Common myeloid progenitor, CD34-positive (primary cell): ENCODE data around the gene NUBPL.
"Not testable (repeated sequence)": the region's sequence is repeated elsewhere in the genome, so short reads cannot be mapped to it uniquely, and the experiment has no call there.

Source experiments
- CTCF ChIA-PET: fragments of 350-600 bp; sonication (Branson Sonifier 250); formaldehyde crosslinking; loops from one replicate; lab custom pipeline; 2021; ENCODE audit warnings: antibody characterized with exemption; lab: Charles Lee
- POLR2A ChIA-PET: fragments of 350-600 bp; sonication (Branson Sonifier 250); formaldehyde crosslinking; loops from one replicate; lab custom pipeline; 2021; ENCODE audit warnings: antibody characterized with exemption; lab: Charles Lee
- DNase-seq, 3 donors: peaks; one replicate each; pipeline versions ENCODE4 v3.0.0 to v3.0.0-alpha.2; 2013
- H3K27ac ChIP-seq, 2 experiments: 1 replicate in 1 of 2; 2 replicates in 1 of 2; pipeline ENCODE4 v1.7.0; 2013; ENCODE audit warnings: inconsistent platforms in 2 of 2, low read length in 2 of 2, mild to moderate bottlenecking in 2 of 2, low read depth in 1 of 2, moderate library complexity in 1 of 2; ENCODE audit not compliant: severe bottlenecking in 2 of 2, insufficient read depth in 1 of 2, poor library complexity in 1 of 2
- H3K27me3 ChIP-seq, 5 experiments: replicated peaks in 2 of 5; 1 replicate in 3 of 5; 2 replicates in 2 of 5; pipeline versions ENCODE4 v1.6.1 to v1.7.0; 2013; ENCODE audit warnings: low read length in 4 of 5, mild to moderate bottlenecking in 2 of 5, moderate library complexity in 2 of 5, inconsistent platforms in 1 of 5; ENCODE audit not compliant: insufficient read depth in 5 of 5, control insufficient read depth in 4 of 5
- H3K36me3 ChIP-seq, 4 experiments: 1 replicate in 2 of 4; 2 replicates in 2 of 4; pipeline versions ENCODE4 v1.6.1 to v1.7.0; 2013; ENCODE audit warnings: low read length in 3 of 4, control low read depth in 1 of 4, mild to moderate bottlenecking in 1 of 4; ENCODE audit not compliant: control insufficient read depth in 4 of 4, insufficient read depth in 4 of 4
- H3K4me1 ChIP-seq, 4 experiments: 1 replicate in 3 of 4; 2 replicates in 1 of 4; pipeline versions ENCODE4 v1.6.1 to v1.7.1; 2013; ENCODE audit warnings: low read length in 3 of 4, mild to moderate bottlenecking in 3 of 4, control low read depth in 1 of 4, inconsistent platforms in 1 of 4, moderate library complexity in 1 of 4; ENCODE audit not compliant: control insufficient read depth in 4 of 4, insufficient read depth in 4 of 4; ENCODE audit errors: control extremely low read depth in 1 of 4
- H3K4me3 ChIP-seq, 7 experiments: 1 replicate in 4 of 7; 2 replicates in 3 of 7; pipeline versions ENCODE4 v1.5.1 to v1.7.0; 2013; ENCODE audit warnings: mild to moderate bottlenecking in 7 of 7, low read length in 6 of 7, moderate library complexity in 6 of 7, inconsistent platforms in 2 of 7, low read depth in 2 of 7, control low read depth in 1 of 7; ENCODE audit not compliant: insufficient read depth in 4 of 7, control insufficient read depth in 1 of 7; ENCODE audit errors: extremely low read depth in 1 of 7
- H3K9me3 ChIP-seq, 5 experiments: 1 replicate in 4 of 5; 2 replicates in 1 of 5; pipeline versions ENCODE4 v1.6.1 to v1.7.1; 2013; ENCODE audit warnings: low read length in 4 of 5, mild to moderate bottlenecking in 2 of 5, inconsistent platforms in 1 of 5, low read depth in 1 of 5, moderate library complexity in 1 of 5; ENCODE audit not compliant: control insufficient read depth in 4 of 5, insufficient read depth in 2 of 5; ENCODE audit errors: control extremely low read depth in 1 of 5
- WGBS: methylation state at CpG from one replicate; pipeline ENCODE4 v1.1.5; 2013; ENCODE audit not compliant: insufficient coverage; 5-methylcytosine and 5-hydroxymethylcytosine counted together

The NUBPL gene

GRCh38 chr14:31702130-31702529, 140.9 kb downstream of the NUBPL start:
- Histone ChIP-seq H3K4me3 (no peak overlapping the region), H3K27me3 (no peaks in the 10 kb centered on the region), H3K27ac (no peak overlapping the region), H3K4me1 (no peaks in the 10 kb centered on the region), H3K9me3 (peaks cover 0 to 31% (median 10%) of the 10 kb centered on the region in 5 experiments), H3K36me3 (peaks cover 0 to 27% (median 10%) of the 10 kb centered on the region in 4 experiments)
- ChIA-PET CTCF (interaction anchor here (1.0 kb wide), 1 partner anchor 71 kb away, joined by 3 read pairs; no protein-coding TSS in a partner anchor), POLR2A (no interaction called here)
- 80% methylated on average over 2 of the region's 2 CpGs for WGBS
- no peak for DNase-seq

GRCh38 chr14:31703056-31703455, 141.9 kb downstream of the NUBPL start:
- Histone ChIP-seq H3K4me1 (no peaks in the 10 kb centered on the region), H3K27ac (no peak overlapping the region), H3K36me3 (peaks cover 0 to 27% (median 10%) of the 10 kb centered on the region in 4 experiments), H3K4me3 (no peak overlapping the region), H3K27me3 (no peaks in the 10 kb centered on the region), H3K9me3 (peaks cover 0 to 31% (median 10%) of the 10 kb centered on the region in 5 experiments)
- DNase-seq = no peak
- CTCF ChIA-PET = interaction anchor here (1.0 kb wide), 1 partner anchor 70 kb away, joined by 3 read pairs; no protein-coding TSS in a partner anchor
- POLR2A ChIA-PET = interaction anchor here (0.6 kb wide), 1 partner anchor 47 kb away, joined by 3 read pairs; no protein-coding TSS in a partner anchor
- WGBS = 86% methylated on average over 2 of the region's 2 CpGs

GRCh38 chr14:31705731-31706130, 144.5 kb downstream of the NUBPL start:
- Histone ChIP-seq H3K9me3 (peaks cover 0 to 36% (median 9%) of the 10 kb centered on the region in 5 experiments), H3K4me3 (no peak overlapping the region), H3K27ac (no peak overlapping the region), H3K36me3 (peaks cover 0 to 32% (median 10%) of the 10 kb centered on the region in 4 experiments), H3K4me1 (no peaks in the 10 kb centered on the region), H3K27me3 (no peaks in the 10 kb centered on the region)
- ChIA-PET POLR2A (no interaction called here), CTCF (no interaction called here)
- 93% methylated on average over 10 of the region's 14 CpGs for WGBS
- DNase-seq = no peak

GRCh38 chr14:31708661-31709060, 147.5 kb downstream of the NUBPL start:
- H3K4me1 ChIP-seq, POLR2A ChIA-PET, H3K27ac ChIP-seq, DNase-seq, H3K27me3 ChIP-seq, H3K4me3 ChIP-seq: not testable (repeated sequence)
- peaks cover 0 to 22% (median 12%) of the 10 kb centered on the region in 5 experiments for H3K9me3 ChIP-seq
- CTCF ChIA-PET = interaction anchor here (0.7 kb wide), 1 partner anchor 28 kb away, joined by 3 read pairs; no protein-coding TSS in a partner anchor
- WGBS = 98% methylated on average over 7 of the region's 7 CpGs
- peaks cover 0 to 23% (median 10%) of the 10 kb centered on the region in 4 experiments for H3K36me3 ChIP-seq

- CTCF ChIA-PET = no interaction called here
Measured at GRCh38 chr14:31712244-31713127, 151.3 kb downstream of the NUBPL start.

GRCh38 chr14:31716208-31716607, 155.0 kb downstream of the NUBPL start:
- Histone ChIP-seq H3K36me3 (peaks cover 0 to 4% (median 0%) of the 10 kb centered on the region in 4 experiments), H3K9me3 (peaks cover 0 to 5% (median 0%) of the 10 kb centered on the region in 5 experiments), H3K27me3 (no peaks in the 10 kb centered on the region), H3K4me3 (no peak overlapping the region), H3K4me1 (no peaks in the 10 kb centered on the region), H3K27ac (no peak overlapping the region)
- no peak for DNase-seq
- ChIA-PET CTCF (no interaction called here), POLR2A (no interaction called here)

More at GRCh38 chr14:31712244-31713127, 151.3 kb downstream of the NUBPL start:
- Histone ChIP-seq H3K4me1 (no peaks in the 10 kb centered on the region), H3K4me3 (no peak overlapping the region), H3K27me3 (no peaks in the 10 kb centered on the region), H3K36me3 (peaks cover 0 to 10% (median 0%) of the 10 kb centered on the region in 4 experiments), H3K27ac (no peak overlapping the region), H3K9me3 (peaks cover 0 to 8% (median 6%) of the 10 kb centered on the region in 5 experiments)
- POLR2A ChIA-PET = no interaction called here
- DNase-seq = no peak
- over 99% methylated on average over 8 of the region's 18 CpGs for WGBS
